ENCODE data around the gene UAP1L1.

DNA sequence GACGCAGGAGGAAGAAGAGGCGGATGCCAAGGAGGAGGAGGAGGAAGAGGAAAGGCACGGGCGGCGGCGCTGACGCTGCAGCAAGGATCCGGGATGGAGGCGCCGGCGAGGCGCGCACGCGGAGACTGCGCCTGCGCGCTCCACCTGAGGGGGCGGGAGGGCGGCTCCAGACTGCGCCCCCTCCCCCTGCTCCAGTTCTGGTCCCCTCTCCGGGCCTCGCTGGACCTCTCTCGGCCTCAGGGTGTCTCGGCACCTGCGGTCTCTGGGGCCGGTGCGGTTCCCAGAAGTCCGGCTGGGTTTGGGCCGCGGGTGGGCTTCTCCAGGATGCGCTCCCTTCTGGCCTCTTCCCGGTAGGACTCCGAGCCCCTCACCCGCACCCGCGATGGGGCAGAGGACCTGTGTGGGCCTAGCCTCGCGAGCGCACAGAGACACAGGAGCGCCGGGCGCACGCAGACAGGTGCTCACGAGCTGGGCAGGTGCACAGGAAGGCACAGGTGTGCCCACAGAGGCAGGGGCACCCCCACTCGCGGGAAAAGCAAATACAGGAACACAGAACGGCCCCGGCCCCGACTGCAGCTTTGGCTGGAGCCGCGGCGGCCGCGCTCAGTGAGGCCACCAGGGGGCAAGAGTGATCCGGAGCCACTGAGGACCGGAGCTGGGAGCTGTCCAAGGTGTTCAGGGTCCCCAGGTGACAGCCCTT lies 31.1 kb upstream of the UAP1L1 start, which contains the start of gene NPDC1:
- TF ChIP-seq, protein P1, sequence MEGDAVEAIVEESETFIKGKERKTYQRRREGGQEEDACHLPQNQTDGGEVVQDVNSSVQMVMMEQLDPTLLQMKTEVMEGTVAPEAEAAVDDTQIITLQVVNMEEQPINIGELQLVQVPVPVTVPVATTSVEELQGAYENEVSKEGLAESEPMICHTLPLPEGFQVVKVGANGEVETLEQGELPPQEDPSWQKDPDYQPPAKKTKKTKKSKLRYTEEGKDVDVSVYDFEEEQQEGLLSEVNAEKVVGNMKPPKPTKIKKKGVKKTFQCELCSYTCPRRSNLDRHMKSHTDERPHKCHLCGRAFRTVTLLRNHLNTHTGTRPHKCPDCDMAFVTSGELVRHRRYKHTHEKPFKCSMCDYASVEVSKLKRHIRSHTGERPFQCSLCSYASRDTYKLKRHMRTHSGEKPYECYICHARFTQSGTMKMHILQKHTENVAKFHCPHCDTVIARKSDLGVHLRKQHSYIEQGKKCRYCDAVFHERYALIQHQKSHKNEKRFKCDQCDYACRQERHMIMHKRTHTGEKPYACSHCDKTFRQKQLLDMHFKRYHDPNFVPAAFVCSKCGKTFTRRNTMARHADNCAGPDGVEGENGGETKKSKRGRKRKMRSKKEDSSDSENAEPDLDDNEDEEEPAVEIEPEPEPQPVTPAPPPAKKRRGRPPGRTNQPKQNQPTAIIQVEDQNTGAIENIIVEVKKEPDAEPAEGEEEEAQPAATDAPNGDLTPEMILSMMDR (IDR thresholded peaks at IDR 0.05; ENCODE audit: low read length): peak; percentile 80
- peak; percentile 69 for TF ChIP-seq EZH2 (optimal IDR thresholded peaks at IDR 0.05; ENCODE audit: low read depth, low read length)
- no peak; the same call in 1 of the 2 replicates for TF ChIP-seq EZH2phosphoT487 (IDR thresholded peaks at IDR 0.05; ENCODE audit: low read length)
